ENCODE data around the gene TPSAB1.

Gene TPSAB1

GRCh38 chr16:1211451-1212268, 28.8 kb upstream of the TPSAB1 start:
- DNase-seq: no peak

GRCh38 chr16:1212616-1213194, 27.8 kb upstream of the TPSAB1 start:
- no peak for DNase-seq

GRCh38 chr16:1213231-1213630, 27.3 kb upstream of the TPSAB1 start:
- DNase-seq: no peak

- no peak for DNase-seq
Observed at GRCh38 chr16:1213796-1214372, 26.6 kb upstream of the TPSAB1 start.

GRCh38 chr16:1214719-1215118, 25.8 kb upstream of the TPSAB1 start:
- DNase-seq: no peak

GRCh38 chr16:1215574-1216295, 24.8 kb upstream of the TPSAB1 start:
- no peak for DNase-seq

- DNase-seq: no peak
Observed at GRCh38 chr16:1216296-1216619, 24.2 kb upstream of the TPSAB1 start.

GRCh38 chr16:1216681-1217400, 23.7 kb upstream of the TPSAB1 start:
- no peak for DNase-seq

GRCh38 chr16:1217526-1217925, 23.0 kb upstream of the TPSAB1 start:
- no peak for DNase-seq

- DNase-seq: no peak
Observed at GRCh38 chr16:1218061-1218929, 22.2 kb upstream of the TPSAB1 start.

- DNase-seq: no peak
Observed at GRCh38 chr16:1218930-1219611, 21.4 kb upstream of the TPSAB1 start.

- no peak for DNase-seq
Observed at GRCh38 chr16:1220098-1220728, 20.3 kb upstream of the TPSAB1 start.

GRCh38 chr16:1220841-1221627, 19.5 kb upstream of the TPSAB1 start:
- no peak for DNase-seq

GRCh38 chr16:1221628-1222552, 18.6 kb upstream of the TPSAB1 start:
- DNase-seq: no peak

GRCh38 chr16:1222553-1223354, 17.8 kb upstream of the TPSAB1 start:
- DNase-seq: no peak

- no peak for DNase-seq
Observed at GRCh38 chr16:1223355-1224214, 16.9 kb upstream of the TPSAB1 start.

- no peak for DNase-seq
Observed at GRCh38 chr16:1224558-1224957, 15.9 kb upstream of the TPSAB1 start.

All from effector CD8-positive, alpha-beta T cell (primary cell).